Activated naive CD4-positive, alpha-beta T cell (primary cell): ENCODE data around the gene BCAS1.
"Not testable (repeated sequence)": the region's sequence is repeated elsewhere in the genome, so short reads cannot be mapped to it uniquely, and the experiment has no call there.

Source experiments
- DNase-seq, 4 experiments: peaks; one replicate each; lab custom pipeline; 2025; lab: John Stamatoyannopoulos, UW

The BCAS1 gene

DNA sequence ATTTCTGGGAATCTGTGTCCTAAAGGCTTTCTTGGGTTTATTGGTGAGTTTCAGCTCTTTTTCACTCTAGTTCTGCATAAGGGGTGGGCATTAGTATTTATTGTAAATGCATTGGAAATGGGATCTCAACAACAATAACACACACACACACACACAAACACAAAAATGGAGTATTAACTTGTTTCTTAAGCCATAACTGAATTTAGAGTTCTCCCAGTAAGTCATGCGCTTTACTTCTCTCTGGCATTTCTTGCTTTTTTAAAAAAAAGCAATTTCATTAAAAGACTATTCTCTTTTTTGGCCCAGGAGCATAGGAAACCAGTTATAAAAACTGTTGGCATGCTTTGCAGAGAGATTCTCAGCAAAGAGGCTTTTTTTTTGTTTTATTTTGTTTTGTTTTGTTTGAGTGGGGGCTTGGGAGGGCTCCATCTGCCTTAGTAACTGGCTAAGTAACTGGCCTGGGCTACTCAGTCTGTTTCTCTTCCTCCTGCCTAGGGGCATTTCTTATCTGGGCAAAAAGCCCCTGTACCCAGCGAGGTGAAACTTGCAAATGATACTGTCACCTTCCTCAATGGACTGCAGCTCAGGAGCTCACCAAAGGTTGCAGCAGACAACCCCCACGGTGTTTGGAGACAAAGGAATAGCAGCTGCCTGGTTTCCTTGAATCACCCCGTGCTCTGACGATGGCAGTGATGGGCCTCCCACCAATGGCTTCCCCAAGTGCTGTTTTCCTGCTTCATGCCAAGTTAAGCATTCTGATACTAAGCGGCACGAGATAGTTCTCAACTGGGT lies 128.5 kb downstream of the BCAS1 start:
- no peak for DNase-seq

DNA sequence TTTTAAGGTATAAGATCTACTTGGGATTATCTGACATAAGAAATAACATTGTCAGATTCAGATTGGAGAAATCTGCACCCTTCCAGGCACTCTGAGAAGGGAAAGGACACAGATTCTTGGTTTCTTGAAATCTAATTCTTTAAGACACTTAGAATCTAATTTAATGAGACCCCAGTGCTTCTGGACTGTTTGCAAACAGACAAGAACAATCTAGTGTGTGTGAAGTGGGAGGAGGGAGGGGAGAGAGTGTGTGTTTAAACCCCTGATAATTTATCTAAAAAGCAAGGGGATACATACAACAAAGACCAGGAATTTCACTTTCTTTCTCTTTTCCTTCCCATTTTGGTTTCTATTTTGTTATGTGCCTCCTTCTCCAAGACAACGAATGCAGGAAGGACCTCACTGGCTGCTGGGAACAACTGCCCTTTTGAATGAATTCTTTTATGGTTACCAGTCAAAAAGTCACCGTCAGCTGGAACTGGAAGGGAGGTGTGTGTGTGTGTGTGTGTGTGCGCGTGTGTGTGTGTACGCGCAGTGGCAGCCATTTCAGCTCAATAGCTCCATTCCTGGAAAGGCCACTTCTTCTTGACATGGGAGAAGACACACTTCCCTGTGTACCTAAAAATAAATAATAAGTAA lies 129.4 kb downstream of the BCAS1 start:
- DNase-seq = no peak

DNA sequence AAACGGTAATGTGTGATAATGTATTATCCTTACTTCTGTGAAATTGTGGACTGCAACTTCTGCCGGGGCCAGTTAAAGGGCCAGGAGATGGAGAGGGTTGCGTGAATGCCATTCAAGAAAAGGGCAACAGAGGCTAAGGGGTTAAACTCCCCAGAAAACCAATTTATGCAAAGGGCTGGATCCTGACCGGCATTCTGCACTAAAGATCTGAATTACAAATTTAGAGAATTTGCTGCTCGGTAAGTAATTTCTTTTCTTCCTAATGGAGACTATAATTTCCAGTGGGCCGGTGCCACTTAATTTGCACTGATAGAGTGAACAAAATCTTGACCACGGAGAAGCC lies 130.1 kb downstream of the BCAS1 start:
- DNase-seq = no peak

DNA sequence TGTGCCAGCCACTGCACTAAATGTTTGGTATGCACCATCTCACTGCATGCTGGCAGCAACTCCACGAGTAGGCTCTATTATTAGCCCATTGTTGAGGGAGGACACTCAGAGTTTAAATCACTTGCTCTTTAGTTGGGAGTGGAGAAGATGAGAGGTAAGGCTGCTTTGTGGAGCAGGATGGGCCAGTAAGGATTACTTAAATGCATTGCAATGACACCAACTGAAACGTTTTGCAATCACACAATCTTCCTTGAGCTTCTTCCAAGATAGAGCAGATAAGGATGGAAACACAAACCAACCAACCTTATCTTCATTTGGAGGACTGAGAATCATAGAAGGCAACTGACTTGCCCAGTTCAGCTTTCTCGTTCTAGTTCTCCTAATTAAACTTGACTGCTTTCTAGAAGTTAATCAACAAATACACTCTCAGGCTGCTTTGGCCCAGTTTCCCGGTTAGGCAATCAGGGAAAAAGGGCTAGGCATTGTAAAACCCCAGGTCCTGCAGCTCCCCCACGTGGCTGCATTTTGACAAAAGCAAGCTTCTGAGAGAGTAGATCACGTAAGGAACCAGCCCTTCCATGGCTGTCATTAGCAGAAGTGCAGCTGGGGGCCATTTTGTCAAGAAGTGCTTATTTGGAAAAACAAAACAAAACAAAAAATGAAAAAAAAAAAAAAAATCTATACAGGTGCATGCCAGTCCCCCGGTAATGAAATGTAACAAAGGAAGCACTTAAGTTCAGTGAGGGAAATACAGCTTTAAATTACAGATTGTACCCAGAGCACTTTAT lies 130.6 kb downstream of the BCAS1 start:
- peak in 3 of 4 experiments; percentile 24 to 46 (median 37) for DNase-seq

DNA sequence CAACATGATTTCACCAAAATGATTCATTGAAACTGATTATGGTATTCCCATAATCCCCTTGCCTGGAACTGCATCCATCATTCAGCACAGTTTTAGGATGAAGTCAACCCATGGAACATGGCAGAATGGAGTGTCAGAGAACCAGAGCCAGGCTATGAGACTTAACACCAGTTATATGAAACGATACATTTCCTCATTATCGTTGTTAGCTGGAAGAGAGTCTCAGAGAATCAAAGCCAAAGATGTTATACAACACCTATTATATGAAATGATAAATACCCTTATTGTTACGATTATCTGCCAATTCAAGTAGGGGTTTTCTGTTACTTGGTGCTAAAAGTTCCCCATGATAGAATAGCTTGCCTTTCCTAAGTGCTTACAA lies 131.2 kb downstream of the BCAS1 start:
- DNase-seq = no peak

DNA sequence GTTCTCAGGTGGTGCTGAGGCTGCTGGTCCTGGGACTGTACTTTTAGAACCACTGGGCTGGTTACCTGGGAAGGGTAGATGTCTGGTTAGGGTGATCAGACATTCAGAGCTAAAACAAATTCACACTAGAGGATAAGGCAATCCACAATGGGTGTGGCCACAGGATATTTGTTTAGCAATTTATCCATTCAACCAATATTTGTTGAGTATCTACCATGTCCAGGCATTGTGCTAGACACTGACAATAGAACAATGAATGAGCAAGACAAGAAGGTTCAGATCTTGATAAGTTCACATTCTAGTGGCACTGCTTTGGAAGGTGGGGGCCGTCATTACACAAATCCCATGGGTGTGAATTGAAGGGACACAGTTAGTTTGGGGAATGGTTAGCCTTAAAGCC lies 131.7 kb downstream of the BCAS1 start:
- no peak for DNase-seq

DNA sequence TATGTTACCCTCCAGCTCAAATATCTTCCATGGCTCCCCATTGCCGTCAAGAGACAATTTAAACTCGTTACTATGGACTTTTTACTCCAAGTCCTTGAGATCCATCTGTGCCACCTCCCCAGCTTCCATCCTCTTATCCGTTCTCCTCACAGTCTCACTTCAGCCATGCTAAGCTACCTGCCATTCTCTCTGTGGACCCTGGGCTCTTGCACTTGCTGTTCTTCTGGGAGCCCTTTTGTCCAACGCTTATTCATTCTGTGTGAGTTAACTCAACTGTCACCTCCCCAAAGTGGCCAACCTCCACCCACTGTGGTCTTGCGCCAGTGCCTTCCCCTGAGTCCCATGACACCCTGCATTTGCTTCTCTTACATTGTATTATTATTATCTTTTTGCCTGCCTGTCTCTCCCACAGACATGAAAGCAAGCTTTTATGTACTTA lies 132.4 kb downstream of the BCAS1 start:
- no peak for DNase-seq

DNA sequence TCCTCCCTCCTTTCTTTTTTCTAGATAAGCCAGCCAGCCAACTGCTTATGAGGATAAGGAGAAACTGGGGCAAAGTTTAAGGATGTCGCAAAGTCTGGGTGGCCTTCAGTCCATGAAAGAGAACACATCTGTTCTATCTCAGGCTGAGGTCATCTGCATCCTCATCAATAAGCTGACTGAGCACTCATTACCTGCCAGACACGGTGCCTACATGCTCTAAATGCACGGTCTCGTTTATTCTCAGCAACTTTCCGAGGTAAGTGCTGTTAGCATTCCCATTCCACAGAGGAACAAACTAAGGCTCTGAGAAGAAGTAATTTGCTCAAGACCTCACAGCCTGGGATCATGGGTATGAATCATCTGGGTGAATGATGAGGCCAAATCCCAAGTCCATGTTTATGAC lies 133.1 kb downstream of the BCAS1 start:
- DNase-seq = no peak

DNA sequence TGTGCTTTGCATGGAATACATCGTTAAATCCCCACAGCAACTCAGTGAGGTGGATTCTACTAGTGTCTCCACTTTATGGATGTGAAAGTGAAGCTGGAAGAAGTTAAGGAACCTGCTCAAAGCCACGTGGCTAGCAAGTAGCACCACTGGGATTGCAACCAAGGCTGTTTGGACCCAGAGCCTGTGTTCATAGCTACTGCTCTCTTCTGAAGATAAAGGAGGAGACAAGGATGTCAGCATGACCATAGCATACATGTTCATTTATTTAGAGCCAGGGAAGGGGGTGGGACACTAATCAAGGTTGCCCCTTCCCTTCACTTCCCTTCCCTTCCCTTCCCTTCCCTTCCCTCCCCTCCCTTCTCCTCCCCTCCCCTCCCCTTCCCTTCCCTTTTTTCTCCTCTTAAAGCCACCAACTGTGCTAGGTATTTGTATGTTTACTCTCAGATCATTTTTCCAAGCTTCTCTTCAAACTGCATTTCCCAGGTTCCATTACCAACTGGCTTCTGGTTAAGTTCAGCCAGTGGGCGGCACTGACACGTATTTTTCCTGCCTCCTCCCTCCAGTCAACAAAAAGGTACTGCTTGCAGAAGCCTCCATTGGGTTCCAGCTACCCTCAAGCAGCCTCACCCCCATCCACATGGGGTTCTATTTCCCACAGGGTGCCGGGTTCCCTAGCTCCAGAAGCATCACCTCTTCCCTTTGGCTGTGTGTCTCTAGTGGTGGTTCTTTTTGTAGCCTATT lies 134.9 kb downstream of the BCAS1 start:
- DNase-seq = no peak

DNA sequence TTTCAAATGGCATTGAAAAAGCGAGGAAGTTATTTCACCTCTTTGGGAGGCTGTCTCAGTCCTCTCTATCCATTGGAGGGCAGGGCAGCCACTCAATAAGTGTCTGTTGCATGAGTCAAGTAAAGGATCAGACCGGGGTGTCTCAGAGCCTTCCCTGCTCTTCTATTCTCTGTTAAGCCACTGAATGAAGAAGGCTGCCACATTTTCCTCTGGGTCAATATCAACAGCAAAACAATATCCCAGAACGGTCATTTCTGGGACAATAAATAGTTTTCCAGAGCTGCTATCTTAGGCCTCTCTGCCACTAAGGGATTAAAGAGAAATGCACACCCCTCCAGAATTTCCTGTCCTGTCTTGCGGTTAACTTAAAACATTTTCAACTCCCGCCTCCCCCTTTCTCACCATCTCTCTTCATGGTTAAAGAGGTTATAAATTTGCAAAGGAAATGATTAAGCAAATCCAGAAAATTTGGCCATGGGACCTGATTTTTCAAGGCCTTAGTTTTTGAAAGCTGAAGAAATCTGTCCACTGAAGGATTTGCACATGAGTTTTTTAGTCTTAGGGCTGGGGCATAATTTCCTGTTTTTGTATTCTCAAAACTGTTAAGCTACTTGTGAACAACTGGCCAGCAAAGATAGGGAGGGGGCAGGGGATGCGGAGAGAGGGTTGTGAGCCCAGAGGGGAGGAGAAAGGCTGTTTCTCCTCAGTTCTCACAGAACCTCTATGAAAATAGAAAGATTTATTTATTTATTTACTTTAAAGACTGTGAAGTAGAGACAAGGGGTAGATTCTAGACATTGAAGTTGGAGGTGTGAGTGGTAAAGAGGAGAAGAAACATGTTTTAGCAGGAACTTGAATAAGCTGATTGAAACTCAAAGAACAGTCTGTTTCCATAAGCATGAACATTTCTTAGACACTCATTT lies 135.7 kb downstream of the BCAS1 start:
- no peak for DNase-seq

DNA sequence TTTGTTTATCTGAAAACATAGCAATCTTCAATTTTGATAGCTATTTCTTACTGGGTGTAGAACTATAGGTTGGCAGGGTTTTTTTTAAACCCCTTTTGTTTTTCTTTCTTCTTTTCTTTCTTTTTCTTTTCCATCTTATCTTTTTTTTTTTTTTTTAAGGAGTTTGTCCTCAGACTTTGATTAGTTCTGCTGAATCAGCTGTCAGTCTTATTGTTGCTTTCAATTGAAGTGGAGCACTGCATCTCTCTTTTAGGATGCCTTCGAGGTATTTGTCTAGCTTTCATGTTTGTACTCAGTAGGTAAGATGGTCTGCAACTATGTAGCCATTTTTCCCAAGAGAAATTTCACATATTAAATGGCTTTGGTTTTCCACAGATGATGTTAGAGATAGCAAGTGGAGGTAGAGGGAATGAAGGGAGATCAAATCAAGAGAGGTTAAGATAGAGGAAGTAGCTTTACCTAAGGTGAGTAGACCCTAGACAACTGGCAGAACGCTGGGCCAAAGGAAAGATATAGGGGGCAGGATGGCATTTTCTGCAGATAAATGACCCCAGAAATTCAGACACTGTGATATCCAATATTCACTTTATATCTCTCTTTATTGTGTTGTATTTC lies 137.1 kb downstream of the BCAS1 start:
- no peak for DNase-seq

DNA sequence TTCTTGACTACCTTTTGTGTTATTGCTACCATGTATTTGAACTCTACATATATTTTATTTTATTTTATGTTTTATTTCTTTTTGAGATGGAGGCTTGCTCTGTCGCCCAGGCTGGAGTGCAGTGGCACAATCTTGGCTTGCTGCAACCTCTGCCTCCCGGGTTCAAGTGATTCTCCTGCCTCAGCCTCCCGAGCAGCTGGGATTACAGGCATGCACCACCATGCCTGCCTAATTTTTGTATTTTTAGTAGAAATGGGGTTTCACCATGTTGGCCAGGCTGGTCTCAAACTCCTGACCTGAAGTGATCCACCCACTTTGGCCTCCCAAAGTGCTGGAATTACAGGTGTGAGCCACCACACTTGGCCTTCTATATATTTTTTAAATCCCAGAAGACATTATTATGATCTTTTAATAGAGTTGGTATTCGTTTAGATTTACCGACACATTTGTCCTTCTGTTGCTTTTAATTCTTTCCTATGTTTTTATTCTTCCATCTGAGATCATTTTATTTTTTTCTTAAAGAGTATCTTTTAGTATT lies 137.7 kb downstream of the BCAS1 start:
- DNase-seq = not testable (repeated sequence)

DNA sequence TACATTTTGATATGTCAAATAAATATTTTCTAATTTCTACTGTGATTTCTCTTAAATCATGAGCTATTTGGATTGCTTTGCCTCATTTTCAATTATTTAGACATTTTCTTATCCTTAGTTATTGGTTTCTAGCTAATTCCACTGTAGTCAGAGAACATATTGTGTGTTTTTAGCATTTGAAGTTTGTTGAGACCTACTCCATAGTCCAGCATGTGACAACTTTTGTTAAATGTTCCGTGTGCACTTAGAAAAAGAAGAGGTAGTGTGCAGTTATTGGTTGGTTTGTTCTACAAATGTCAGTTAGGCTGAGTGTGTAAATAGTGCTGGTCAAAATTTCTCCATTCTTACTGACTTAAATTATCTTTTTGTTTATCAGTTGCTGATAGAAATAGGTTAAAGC lies 138.8 kb downstream of the BCAS1 start:
- no peak for DNase-seq

DNA sequence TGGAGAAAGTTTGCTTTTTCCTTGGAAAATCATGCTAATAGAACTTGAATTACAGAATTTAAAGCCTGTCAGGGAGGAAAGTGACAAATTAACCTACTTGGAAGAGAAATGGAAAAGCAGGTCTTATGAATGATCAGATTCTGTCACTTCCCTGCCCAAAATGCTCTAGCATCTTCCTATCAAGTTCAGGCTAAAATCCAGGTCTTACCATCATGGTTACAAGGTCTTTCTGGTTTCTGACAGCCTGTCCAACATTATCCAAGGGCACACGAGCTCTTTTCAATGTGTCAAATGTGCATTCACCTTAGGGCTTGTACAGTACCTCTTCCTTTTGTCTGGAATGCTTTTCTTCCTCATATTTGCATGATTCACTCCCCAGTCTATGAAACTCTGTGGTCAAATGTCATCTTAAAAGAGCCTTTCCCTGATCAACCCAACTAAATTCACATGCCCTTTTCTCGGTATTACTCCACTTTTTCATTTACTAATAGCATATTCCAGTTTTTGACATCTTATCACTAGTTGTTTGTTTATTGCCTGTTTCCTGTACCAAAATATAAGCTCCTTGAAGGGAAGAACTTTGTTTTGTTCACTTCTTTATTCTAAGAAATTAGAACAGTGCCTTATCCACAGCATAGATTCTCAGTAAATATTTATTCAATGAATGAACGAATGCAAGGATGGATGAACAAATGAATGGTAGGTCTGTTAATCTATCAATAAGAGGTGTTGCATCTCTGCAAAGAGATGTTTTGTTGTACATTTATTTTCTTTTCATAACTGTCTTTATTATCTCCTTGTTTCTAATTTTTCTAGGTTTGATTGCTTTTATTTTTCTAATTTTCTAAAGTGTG lies 139.5 kb downstream of the BCAS1 start:
- no peak for DNase-seq

DNA sequence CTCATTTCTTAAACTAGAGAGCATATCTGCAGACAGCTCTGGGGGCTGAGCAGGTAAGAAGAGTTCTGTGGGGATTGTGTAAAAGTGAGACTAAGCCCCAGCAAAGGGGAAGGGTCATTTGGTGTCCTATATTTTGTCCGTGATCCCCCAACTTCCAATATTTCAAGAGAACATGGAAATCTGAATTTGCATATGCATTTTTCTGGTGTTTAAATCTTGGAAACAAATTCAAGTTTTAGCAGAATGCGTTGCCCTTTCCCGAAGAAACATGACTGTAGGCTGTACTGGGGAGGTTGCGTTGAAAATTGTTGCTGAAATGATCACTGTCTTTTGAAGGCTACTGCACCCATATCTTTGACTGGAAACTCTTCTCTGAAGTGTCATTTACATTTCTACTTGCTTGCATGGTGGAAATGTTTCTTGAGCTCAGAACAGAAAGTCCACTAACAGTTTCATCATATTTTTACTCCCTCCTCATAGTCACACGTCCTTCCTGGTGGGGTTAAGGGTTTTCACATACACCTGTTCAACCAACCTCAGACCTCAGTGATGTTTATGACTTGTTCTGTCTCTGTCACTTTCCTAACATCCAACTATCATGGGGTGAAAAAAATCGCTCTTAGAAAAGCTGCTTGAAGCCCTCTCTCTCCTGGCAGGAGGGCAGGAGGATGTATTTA lies 140.3 kb downstream of the BCAS1 start:
- DNase-seq = no peak

DNA sequence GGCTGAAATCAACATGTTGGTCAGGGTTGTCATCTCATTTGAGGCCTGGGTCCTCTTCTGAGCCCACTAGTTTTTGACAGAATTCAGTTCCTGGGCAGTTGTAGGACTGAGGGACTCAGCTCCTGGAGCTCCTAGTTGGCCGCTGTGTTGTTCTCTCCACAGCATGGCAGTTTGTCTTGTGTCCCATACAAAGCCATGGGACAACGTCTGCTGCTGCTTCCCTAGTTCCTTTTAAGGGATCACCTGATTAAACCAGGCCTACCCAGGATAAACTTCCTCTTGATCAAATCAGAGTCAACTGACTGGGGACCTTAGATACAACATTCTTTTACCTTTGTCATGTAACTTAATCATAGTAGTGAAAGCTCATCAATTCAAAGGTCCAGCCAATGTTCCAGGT lies 141.0 kb downstream of the BCAS1 start:
- no peak for DNase-seq

DNA sequence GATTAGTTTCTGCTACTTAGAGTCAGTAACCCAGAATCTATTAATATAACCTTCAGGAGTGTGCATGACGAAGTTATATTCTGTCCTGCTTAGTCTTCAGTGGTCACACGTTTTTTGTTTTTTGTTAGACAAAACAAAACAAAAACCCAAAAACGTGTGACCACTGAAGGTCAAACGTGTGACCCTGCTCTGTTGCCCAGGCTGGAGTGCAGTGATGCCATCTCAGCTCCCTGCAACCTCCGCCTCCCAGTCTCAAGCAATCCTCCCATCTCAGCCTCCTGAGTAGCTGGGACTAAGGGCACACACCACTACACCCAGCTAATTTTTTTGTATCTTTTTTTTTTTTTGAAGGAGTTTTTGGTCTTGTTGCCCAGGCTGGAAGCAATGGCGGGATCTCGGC lies 142.4 kb downstream of the BCAS1 start:
- no peak for DNase-seq

DNA sequence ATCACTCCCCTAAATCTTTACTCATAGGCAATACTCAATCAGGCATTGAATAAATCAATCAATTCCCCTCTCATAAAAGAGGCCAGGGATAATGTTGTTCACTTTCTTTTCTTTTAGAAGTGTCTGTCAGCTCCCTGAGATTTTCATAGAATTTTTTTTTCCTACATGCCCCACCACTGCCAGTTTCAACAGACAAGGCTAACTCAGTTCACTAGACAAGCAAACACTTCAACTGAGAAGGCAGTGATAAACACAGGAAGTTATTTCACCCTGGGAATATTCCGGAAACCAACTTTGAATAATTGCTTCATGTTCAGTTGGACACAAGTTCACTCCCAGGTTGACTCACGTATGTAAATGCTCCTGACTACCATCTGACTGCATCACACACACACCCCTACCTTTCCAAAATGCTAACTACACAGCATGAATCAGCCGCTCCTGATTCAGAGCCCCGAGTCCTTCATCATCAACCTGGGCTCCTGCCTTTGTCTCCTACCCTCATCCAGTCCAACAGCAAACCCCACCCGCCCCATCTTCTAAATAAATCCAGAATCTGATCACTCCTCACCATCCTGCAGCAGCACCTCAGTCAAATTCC lies 143.9 kb downstream of the BCAS1 start:
- DNase-seq = no peak
